ENCODE measurements around the gene SLC35G6.

GRCh38 chr17:7511108-7511507 is 29.9 kb downstream of the SLC35G6 start:
- TF ChIP-seq CTCF (conservative IDR thresholded peaks at IDR 0.05 in 1 of 2, IDR thresholded peaks at IDR 0.05 in 1 of 2; ENCODE audit: low read depth in 1 of 2, low read length in 2 of 2), result no peak
- no peak for TF ChIP-seq EZH2 (IDR thresholded peaks at IDR 0.05; ENCODE audit: low read length, missing control alignments)
